MCF 10A (cell line): ENCODE data around the gene KCNH6. TPM values are rescaled to one million over a fixed set of nuclear protein-coding genes. Genes with fewer than 3 reads are reported as not detected.

Source experiments
- BruUV-seq: library from RNA; stranded (reverse); fragments of 400-500 nt; replicated peaks from 2 replicates; lab custom pipeline; 2021; lab: Mats Ljungman, UMichigan
- CTCF ChIA-PET: fragments of 300-600 bp; sonication (Branson Sonifier 250); formaldehyde crosslinking; extraction: SDS; loops from one replicate; lab custom pipeline; 2021; ENCODE audit warnings: antibody characterized with exemption, inconsistent platforms; lab: Yijun Ruan, JAX
- POLR2A ChIA-PET: fragments of 300-600, 350-650 bp; sonication (Branson Sonifier 250); formaldehyde crosslinking; extraction: SDS; loops from one replicate; lab custom pipeline; 2020; ENCODE audit warnings: antibody characterized with exemption, inconsistent platforms; lab: Yijun Ruan, JAX
- DNase-seq: peaks from one replicate; pipeline ENCODE4 v3.0.0-alpha.2; 2018; ENCODE audit not compliant: unreplicated experiment
- H3K27ac Mint-ChIP-seq: one replicate; pipeline ENCODE4 v1.8.0; 2022; ENCODE audit warnings: mild to moderate bottlenecking, low read depth, mixed read lengths; ENCODE audit not compliant: unreplicated experiment
- H3K27me3 Mint-ChIP-seq: one replicate; pipeline ENCODE4 v1.8.0; 2022; ENCODE audit warnings: mixed read lengths; ENCODE audit not compliant: insufficient read depth, unreplicated experiment
- H3K36me3 Mint-ChIP-seq: one replicate; pipeline ENCODE4 v1.8.0; 2022; ENCODE audit warnings: mild to moderate bottlenecking, moderate library complexity, mixed read lengths; ENCODE audit not compliant: insufficient read depth, unreplicated experiment
- H3K4me1 Mint-ChIP-seq: one replicate; pipeline ENCODE4 v1.8.0; 2022; ENCODE audit warnings: mixed read lengths; ENCODE audit not compliant: insufficient read depth, unreplicated experiment
- H3K4me3 Mint-ChIP-seq: one replicate; pipeline ENCODE4 v1.8.0; 2022; ENCODE audit warnings: mild to moderate bottlenecking, moderate library complexity, mixed read lengths; ENCODE audit not compliant: unreplicated experiment
- H3K9me3 Mint-ChIP-seq: one replicate; pipeline ENCODE4 v1.8.0; 2022; ENCODE audit warnings: mixed read lengths; ENCODE audit not compliant: unreplicated experiment
- CTCF ChIP-seq: fragments of 200-600 bp; IDR thresholded peaks from one replicate; pipeline ENCODE4 v1.8.0; 2022; ENCODE audit warnings: antibody characterized with exemption, mild to moderate bottlenecking; ENCODE audit not compliant: unreplicated experiment
- intact Hi-C: fragments of 100-400 bp; cut with micrococcal nuclease; formaldehyde crosslinking; loops from 2 replicates; pipeline ENCODE4 v1.14.1; 2022
- total RNA-seq: library from RNA; stranded (reverse); gene quantifications from 2 replicates; pipeline ENCODE4 v1.2.3, GENCODE V29; 2022

The KCNH6 gene
- total RNA-seq, 1 experiment from 2014 or later: not detected

- Mint-ChIP-seq H3K4me3 (no peak overlapping the region), H3K27me3 (peaks cover 22% of the 10 kb centered on the region), H3K4me1 (no peaks in the 10 kb centered on the region), H3K9me3 (no peaks in the 10 kb centered on the region), H3K36me3 (no peaks in the 10 kb centered on the region), H3K27ac (no peak overlapping the region)
- intact Hi-C loops: no loop called here
- no peak for TF ChIP-seq CTCF
- DNase-seq: no peak
- BruUV-seq: no TSS peak
- CTCF ChIA-PET: interaction anchor here (0.7 to 1.2 kb wide), 3 partner anchors 20 to 86 kb away, joined by 3 to 6 read pairs (median 3); no protein-coding TSS in a partner anchor
- POLR2A ChIA-PET: interaction anchor here (0.5 to 0.7 kb wide), 2 partner anchors 10 to 106 kb away, joined by 3 to 4 read pairs; no protein-coding TSS in a partner anchor
These were observed 7.4 kb downstream of the KCNH6 start for GRCh38 chr17:63530557-63531021.

- H3K4me3 Mint-ChIP-seq: no peak overlapping the region
- intact Hi-C loops: no loop called here
- H3K4me1 Mint-ChIP-seq: no peaks in the 10 kb centered on the region
- H3K36me3 Mint-ChIP-seq: no peaks in the 10 kb centered on the region
- CTCF ChIA-PET: interaction anchor here (0.7 to 1.0 kb wide), 2 partner anchors 45 to 81 kb away, joined by 3 read pairs; no protein-coding TSS in a partner anchor
- no peak overlapping the region for H3K27ac Mint-ChIP-seq
- no peaks in the 10 kb centered on the region for H3K9me3 Mint-ChIP-seq
- POLR2A ChIA-PET: interaction anchor here (0.6 to 0.7 kb wide), 2 partner anchors 19 to 107 kb away, joined by 3 to 4 read pairs; partner anchors contain the start of gene DCAF7
- peaks cover 15% of the 10 kb centered on the region for H3K27me3 Mint-ChIP-seq
- BruUV-seq: no TSS peak
- DNase-seq: no peak
- TF ChIP-seq CTCF: no peak
These were observed 8.1 kb downstream of the KCNH6 start for GRCh38 chr17:63531022-63531965.

- H3K27ac Mint-ChIP-seq: no peak overlapping the region
- H3K9me3 Mint-ChIP-seq: no peaks in the 10 kb centered on the region
- no peak for DNase-seq
- no peaks in the 10 kb centered on the region for H3K4me1 Mint-ChIP-seq
- intact Hi-C loops: no loop called here
- peaks cover under 1% of the 10 kb centered on the region for H3K27me3 Mint-ChIP-seq
- H3K4me3 Mint-ChIP-seq: no peak overlapping the region
- CTCF ChIA-PET: interaction anchor here (0.8 kb wide), 1 partner anchor 179 kb away, joined by 4 read pairs; no protein-coding TSS in a partner anchor
- POLR2A ChIA-PET: no interaction called here
- BruUV-seq: no TSS peak
- H3K36me3 Mint-ChIP-seq: no peaks in the 10 kb centered on the region
- no peak for TF ChIP-seq CTCF
These were observed 10.4 kb downstream of the KCNH6 start for GRCh38 chr17:63533433-63534077.
